Amniotic stem cell (primary cell): ENCODE data around the gene SLC5A11.
"Not testable (repeated sequence)": the region's sequence is repeated elsewhere in the genome, so short reads cannot be mapped to it uniquely, and the experiment has no call there.

Experiments used
- DNase-seq: peaks from one replicate; lab custom pipeline; 2025; lab: John Stamatoyannopoulos, UW

SLC5A11 gene

DNA sequence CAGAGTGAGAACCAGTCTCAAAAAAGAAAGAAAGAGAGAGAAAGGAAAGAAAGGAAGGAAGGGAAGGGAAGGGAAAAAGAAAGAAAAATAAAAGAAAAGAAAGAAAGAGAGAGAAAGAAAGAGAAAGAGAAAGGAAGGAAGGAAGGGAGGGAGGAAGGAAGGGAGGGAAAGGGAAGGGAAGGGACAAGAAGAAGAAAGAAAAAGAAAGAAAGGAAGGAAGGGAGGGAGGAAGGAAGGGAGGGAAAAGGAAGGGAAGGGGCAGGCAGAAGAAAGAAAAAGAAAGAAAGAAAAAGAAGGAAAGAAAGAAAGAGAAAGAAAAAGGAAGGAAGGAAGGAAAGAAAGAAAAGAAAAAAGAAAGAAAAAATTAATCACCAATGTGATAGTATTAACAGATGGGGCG, 15.7 kb downstream of the SLC5A11 start:
- no peak for DNase-seq

DNA sequence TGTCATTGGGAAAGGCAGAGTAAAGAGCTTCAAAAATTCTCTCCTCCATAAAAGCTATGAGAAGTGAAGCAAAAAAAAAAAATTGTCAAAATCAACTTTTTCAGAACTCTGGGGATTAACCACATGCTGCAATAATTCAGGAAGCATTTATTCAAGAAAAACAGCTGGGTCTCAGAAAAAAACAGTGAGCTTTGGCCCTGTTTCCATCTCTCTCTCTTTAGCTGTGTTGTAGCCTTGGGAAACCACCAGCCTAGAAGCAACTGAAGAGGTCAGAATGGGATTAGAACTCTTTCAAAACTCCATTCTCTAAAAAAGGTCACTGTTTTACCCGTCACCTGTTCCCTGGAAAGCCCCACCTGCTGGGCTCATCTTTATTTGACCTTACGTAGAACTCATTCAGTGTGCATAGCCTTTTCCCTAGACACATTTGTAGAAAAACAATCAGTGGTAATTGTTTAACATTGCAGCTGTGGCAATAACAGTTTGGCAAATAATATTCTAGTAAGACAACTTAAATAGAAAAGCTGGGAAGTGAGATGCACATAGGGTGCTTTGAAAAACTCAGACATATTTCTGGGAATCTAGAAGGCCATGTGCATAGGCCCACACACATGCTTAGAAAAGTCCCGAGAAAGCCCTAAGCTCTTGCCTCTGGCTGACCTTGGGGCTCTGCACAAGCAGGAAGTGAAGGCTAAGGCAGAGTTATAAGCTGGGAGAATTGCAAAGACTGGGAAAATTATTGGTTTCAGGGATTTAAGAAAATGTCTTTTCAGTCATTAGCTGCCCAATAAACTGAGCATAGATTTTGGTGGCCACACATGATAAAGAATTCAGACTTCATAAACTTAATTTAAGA, 18.0 kb downstream of the SLC5A11 start:
- DNase-seq = no peak

- no peak for DNase-seq
Observed at GRCh38 chr16:24869033-24869432, 23.3 kb downstream of the SLC5A11 start.

- no peak for DNase-seq
Observed at GRCh38 chr16:24871891-24872290, 26.1 kb downstream of the SLC5A11 start.

DNA sequence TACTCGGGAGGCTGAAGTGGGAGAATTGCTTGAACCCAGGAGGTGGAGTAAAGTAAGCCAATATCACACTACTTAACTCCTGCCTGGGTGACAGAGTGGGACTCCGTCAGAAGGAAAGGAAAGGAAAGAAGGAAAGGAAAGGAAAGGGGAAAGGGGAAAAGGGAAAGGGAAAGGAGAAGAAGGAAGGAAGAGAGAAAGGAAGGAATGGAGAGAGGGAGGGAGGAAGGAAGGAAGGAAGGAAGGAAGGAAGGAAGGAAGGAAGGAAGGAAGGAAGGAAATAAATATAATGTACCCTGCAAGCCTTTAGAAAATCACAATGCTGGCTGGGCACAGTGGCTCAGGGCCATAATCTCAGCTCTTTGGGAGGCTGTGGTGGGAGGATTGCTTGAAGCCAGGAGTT, 27.3 kb downstream of the SLC5A11 start:
- DNase-seq = no peak

- no peak for DNase-seq
Observed at GRCh38 chr16:24875466-24875865, 29.7 kb downstream of the SLC5A11 start.

- no peak for DNase-seq
Observed at GRCh38 chr16:24876231-24876630, 30.5 kb downstream of the SLC5A11 start.

DNA sequence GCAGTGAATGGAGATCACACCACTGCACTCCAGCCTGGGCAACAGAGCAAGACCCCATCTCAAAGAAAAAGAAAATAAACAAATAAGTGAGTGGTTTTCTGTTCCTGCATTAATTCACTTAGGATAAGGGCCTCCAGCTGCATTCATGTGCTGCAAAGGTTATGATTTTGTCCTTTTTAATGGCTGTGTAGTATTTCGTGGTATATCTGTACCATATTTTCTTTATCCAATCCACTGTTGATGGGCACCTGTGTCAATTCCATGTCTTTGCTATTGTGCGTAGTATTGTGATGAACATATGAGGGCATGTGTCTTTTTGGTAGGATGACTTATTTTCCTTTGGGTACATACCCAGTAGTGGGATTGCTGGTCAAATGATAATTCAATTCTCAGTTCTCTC, 33.9 kb downstream of the SLC5A11 start:
- no peak for DNase-seq

- DNase-seq = no peak
Observed at GRCh38 chr16:24883714-24884151, 38.0 kb downstream of the SLC5A11 start.

- DNase-seq = no peak
Observed at GRCh38 chr16:24887472-24887871, 41.7 kb downstream of the SLC5A11 start.

GRCh38 chr16:24890746-24891145, 45.0 kb downstream of the SLC5A11 start:
- DNase-seq = no peak

DNA sequence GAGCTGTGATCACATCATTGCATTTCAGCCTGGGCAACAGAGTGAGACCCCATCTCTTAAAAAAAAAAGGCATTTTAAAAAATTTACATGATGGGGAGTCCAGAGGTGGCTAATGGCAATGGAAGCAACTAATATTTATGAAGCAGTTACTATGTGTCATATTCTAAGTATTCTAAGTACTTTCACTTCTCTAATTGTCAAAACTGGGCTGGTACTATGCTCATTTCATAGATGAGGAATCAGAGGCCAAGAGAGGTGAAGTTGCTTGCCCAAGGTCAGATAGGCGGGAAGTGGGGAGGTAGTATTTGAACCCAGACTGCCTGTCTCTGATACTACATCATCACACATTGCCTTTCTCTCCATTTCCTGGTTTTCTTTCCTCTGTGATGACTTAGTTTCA, 50.7 kb downstream of the SLC5A11 start:
- DNase-seq = no peak

GRCh38 chr16:24897522-24897921, 51.8 kb downstream of the SLC5A11 start:
- DNase-seq = not testable (repeated sequence)

- DNase-seq = no peak
Observed at GRCh38 chr16:24900230-24900629, 54.5 kb downstream of the SLC5A11 start.

- no peak for DNase-seq
Observed at GRCh38 chr16:24906199-24906808, 60.5 kb downstream of the SLC5A11 start.

GRCh38 chr16:24906901-24907300, 61.1 kb downstream of the SLC5A11 start:
- no peak for DNase-seq

- no peak for DNase-seq
Observed at GRCh38 chr16:24908716-24909115, 63.0 kb downstream of the SLC5A11 start.

- DNase-seq = no peak
Observed at GRCh38 chr16:24909856-24910255, 64.1 kb downstream of the SLC5A11 start.

DNA sequence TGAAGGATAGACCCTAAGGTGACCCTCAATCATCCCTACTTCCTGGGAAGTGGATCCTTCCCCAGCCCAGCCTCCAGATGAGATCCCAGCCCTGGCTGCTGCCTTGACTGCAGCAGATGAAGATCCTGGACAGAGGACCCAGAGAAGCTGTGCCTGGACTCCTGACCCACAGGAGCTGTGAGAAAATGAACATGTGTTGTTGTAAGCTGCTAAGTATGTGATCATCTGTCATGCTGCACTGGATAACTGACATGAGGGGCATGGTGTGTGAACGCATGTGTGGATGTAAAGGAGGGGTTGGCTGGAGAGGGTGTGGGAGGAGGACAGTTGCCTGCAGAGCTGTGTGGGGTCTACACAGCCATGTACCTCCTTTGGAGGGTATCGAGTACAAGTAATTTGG, 69.3 kb downstream of the SLC5A11 start:
- DNase-seq = no peak

- DNase-seq = no peak
Observed at GRCh38 chr16:24915576-24915975, 69.8 kb downstream of the SLC5A11 start.

DNA sequence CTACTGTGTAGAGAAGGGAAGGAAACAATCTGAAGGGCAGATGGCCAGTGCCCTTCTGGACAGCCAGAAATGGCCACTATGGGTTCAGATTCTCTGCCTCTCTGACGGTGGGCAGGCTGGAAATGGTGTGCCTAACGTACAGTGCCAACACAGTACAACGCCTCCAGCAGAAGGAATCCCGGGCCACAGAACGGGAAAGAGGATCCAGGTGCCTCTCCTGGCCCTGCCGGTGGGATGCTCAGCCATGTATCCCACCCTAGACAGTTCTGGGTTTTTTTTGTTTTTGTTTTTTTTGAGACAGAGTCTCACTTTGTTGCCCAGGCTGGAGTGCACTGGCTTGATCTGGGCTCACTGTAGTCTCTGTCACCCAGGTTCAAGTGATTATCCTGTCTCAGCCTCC, 71.5 kb downstream of the SLC5A11 start:
- DNase-seq = no peak

DNA sequence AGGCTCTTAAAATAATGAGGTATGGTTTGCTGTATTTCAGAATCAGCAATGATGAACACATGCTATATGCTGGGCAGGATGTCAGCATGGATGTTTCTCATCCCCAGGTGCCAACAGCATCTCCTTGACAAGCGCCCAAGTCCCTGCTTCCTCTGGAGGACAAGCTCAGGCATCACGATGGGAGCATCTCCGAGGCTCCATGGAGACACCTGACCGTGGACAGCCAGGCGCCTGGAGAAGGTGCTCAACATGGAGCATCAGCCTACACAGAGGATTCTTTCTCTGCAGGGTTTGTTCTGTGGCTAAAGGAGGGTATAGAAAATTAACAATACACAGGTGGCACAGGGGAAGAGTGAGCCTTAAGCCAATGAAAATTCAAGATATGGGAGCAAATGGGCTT, 72.1 kb downstream of the SLC5A11 start:
- DNase-seq = no peak

- DNase-seq = no peak
Observed at GRCh38 chr16:24918641-24919040, 72.9 kb downstream of the SLC5A11 start.

- no peak for DNase-seq
Observed at GRCh38 chr16:24919536-24919935, 73.8 kb downstream of the SLC5A11 start.
